Vagina (tissue), 2 donors: ENCODE measurements around the gene HINT1. TPM values are rescaled to one million over a fixed set of nuclear protein-coding genes. Genes with fewer than 3 reads are reported as not detected.

ENCODE experiments used
- DNase-seq, 2 donors: peaks; one replicate each; pipeline ENCODE4 v3.0.0-alpha.2; 2017; ENCODE audit errors: extremely low spot score in 2 of 2
- H3K27ac ChIP-seq: fragments of 200-600 bp; sonication (generic); one replicate; pipeline ENCODE4 v1.5.1; 2019
- H3K27me3 ChIP-seq: fragments of 200-600 bp; sonication (generic); one replicate; pipeline ENCODE4 v1.5.1; 2019
- H3K36me3 ChIP-seq, 2 donors: fragments of 200-600 bp; sonication (generic); one replicate each; pipeline ENCODE4 v1.5.1; 2017 to 2019
- H3K4me1 ChIP-seq: fragments of 200-600 bp; sonication (generic); one replicate; pipeline ENCODE4 v1.5.1; 2019
- H3K4me3 ChIP-seq, 2 donors: fragments of 200-600 bp; sonication (generic); 1 replicate in 1 of 2; 2 replicates in 1 of 2; pipeline ENCODE4 v1.5.1; 2016 to 2019
- H3K9me3 ChIP-seq: fragments of 200-600 bp; sonication (generic); one replicate; pipeline ENCODE4 v1.5.1; 2019
- CTCF ChIP-seq, 3 experiments: fragments of 450-650 bp in 2 of 3; fragments of 200-600 bp in 1 of 3; sonication (generic) in 1 of 3; IDR thresholded peaks; one replicate each; pipeline ENCODE4 v1.5.1; 2017 to 2019; ENCODE audit warnings: antibody characterized with exemption in 3 of 3, mild to moderate bottlenecking in 2 of 3, moderate library complexity in 2 of 3
- POLR2A ChIP-seq, 2 donors: fragments of 450-650 bp; IDR thresholded peaks; one replicate each; pipeline ENCODE4 v1.6.1; 2017; ENCODE audit warnings: antibody characterized with exemption in 2 of 2, mild to moderate bottlenecking in 2 of 2, moderate library complexity in 2 of 2
- POLR2AphosphoS5 ChIP-seq, 2 donors: sonication (generic); formaldehyde crosslinking; IDR thresholded peaks; one replicate each; pipeline ENCODE4 v1.9.0; 2017; ENCODE audit warnings: antibody characterized with exemption in 2 of 2, mild to moderate bottlenecking in 2 of 2, low read depth in 1 of 2; ENCODE audit not compliant: insufficient read depth in 1 of 2
- intact Hi-C: fragments of 100-400 bp; cut with DNase I; formaldehyde crosslinking; loops from one replicate; pipeline ENCODE4 v1.15.1; 2023
- total RNA-seq: library from RNA; depleted of rRNA; stranded (reverse); fragments of >200 nt; gene quantifications from one replicate; pipeline ENCODE4 v1.2.3, GENCODE V29; 2016

HINT1 gene
- total RNA-seq, 1 donor from 2014 or later, result 161 TPM

DNA sequence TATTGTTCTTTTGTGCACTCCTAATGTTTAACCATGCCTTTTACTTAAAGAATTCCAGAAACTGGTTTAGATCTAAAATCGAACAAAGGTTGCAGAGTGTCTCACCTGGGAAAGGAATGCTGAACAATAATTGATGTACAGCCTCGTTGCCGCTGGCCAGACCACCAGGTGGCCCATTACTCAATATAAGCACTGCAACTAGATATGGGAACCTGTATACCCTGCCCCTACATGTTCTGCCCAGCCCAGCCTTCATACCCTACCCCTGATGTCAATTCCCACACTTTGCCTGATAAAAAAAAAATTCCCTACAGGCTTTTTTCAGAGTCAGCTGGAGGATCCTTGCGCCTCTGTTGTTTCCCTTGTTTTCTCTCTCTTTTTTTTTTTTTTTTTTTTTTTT is 13.8 kb downstream of the HINT1 start:
- Histone ChIP-seq H3K27ac (no peak overlapping the region), H3K36me3 (no peaks in the 10 kb centered on the region), H3K27me3 (no peaks in the 10 kb centered on the region), H3K4me1 (no peaks in the 10 kb centered on the region), H3K4me3 (no peak overlapping the region), H3K9me3 (no peaks in the 10 kb centered on the region)
- TF ChIP-seq CTCF (IDR thresholded peaks at IDR 0.05) (no peak), POLR2AphosphoS5 (IDR thresholded peaks at IDR 0.05; ENCODE audit: insufficient read depth in 1 of 2, low read depth in 1 of 2) (no peak), POLR2A (IDR thresholded peaks at IDR 0.05) (no peak)
- no peak for DNase-seq
- intact Hi-C loops, result no loop called here

DNA sequence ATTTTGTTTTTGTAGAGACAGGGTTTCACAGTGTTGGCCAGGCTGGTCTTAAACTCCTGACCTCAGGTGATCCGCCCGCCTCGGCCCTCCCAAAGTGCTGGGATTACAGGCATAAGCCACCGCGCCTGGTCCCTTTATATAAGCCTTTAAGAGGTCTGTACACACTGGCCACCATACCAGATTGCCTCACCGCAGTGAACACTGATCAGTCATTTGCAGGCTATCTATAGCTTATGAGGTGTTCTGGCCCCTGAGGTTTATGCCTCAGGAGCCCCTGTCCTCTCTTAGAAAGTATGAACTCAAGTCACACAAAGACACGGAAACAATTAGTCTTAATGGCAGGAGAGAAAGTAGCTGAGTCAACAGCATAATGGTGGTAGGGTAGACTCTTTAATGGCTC is 14.6 kb downstream of the HINT1 start:
- TF ChIP-seq CTCF (IDR thresholded peaks at IDR 0.05) (no peak), POLR2A (IDR thresholded peaks at IDR 0.05) (no peak), POLR2AphosphoS5 (IDR thresholded peaks at IDR 0.05; ENCODE audit: insufficient read depth in 1 of 2, low read depth in 1 of 2) (no peak)
- Histone ChIP-seq H3K36me3 (no peaks in the 10 kb centered on the region), H3K4me3 (no peak overlapping the region), H3K9me3 (no peaks in the 10 kb centered on the region), H3K27ac (no peak overlapping the region), H3K27me3 (no peaks in the 10 kb centered on the region), H3K4me1 (no peaks in the 10 kb centered on the region)
- intact Hi-C loops, result no loop called here
- no peak for DNase-seq

GRCh38 chr5:131148835-131149234 is 16.2 kb downstream of the HINT1 start:
- Histone ChIP-seq H3K27ac (no peak overlapping the region), H3K9me3 (no peaks in the 10 kb centered on the region), H3K36me3 (no peaks in the 10 kb centered on the region), H3K4me3 (no peak overlapping the region), H3K27me3 (no peaks in the 10 kb centered on the region), H3K4me1 (no peaks in the 10 kb centered on the region)
- no peak for DNase-seq
- intact Hi-C loops, result no loop called here
- no peak for TF ChIP-seq POLR2AphosphoS5 (IDR thresholded peaks at IDR 0.05; ENCODE audit: insufficient read depth in 1 of 2, low read depth in 1 of 2)
- TF ChIP-seq POLR2A (IDR thresholded peaks at IDR 0.05), result no peak
- no peak for TF ChIP-seq CTCF (IDR thresholded peaks at IDR 0.05)

DNA sequence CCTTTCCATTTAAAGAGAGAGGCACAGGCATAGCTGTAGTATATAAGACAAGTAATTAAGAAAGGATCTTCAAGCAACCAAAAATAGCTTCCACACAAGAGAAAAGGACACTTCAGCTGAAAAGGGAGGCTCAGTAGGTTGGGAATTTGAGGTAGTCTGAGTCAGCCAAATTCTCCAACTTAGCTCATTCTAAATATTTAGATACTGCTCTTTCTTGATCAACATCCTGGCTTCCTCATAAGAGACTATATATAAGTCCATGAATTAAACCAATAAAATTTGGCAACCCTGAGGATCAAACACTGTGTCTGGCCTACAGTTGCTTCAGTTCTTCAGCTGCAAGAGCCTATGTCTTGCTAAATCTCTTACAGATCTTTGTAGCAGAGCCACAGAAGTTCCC is 17.8 kb downstream of the HINT1 start:
- Histone ChIP-seq H3K36me3 (no peaks in the 10 kb centered on the region), H3K4me3 (no peak overlapping the region), H3K27ac (no peak overlapping the region), H3K9me3 (no peaks in the 10 kb centered on the region), H3K27me3 (no peaks in the 10 kb centered on the region), H3K4me1 (no peaks in the 10 kb centered on the region)
- TF ChIP-seq POLR2A (IDR thresholded peaks at IDR 0.05) (no peak), CTCF (IDR thresholded peaks at IDR 0.05) (no peak), POLR2AphosphoS5 (IDR thresholded peaks at IDR 0.05; ENCODE audit: insufficient read depth in 1 of 2, low read depth in 1 of 2) (no peak)
- intact Hi-C loops, result no loop called here
- DNase-seq, result no peak

GRCh38 chr5:131142970-131143617 is 22.0 kb downstream of the HINT1 start:
- intact Hi-C loops, result no loop called here
- Histone ChIP-seq H3K4me3 (no peak overlapping the region), H3K36me3 (no peaks in the 10 kb centered on the region), H3K27me3 (no peaks in the 10 kb centered on the region), H3K9me3 (no peaks in the 10 kb centered on the region), H3K27ac (no peak overlapping the region), H3K4me1 (no peaks in the 10 kb centered on the region)
- DNase-seq, result no peak
- TF ChIP-seq POLR2AphosphoS5 (IDR thresholded peaks at IDR 0.05; ENCODE audit: insufficient read depth in 1 of 2, low read depth in 1 of 2) (no peak), CTCF (IDR thresholded peaks at IDR 0.05) (no peak), POLR2A (IDR thresholded peaks at IDR 0.05) (no peak)
